Measurements from ENCODE around the gene GPR141. TPM values are rescaled to one million over a fixed set of nuclear protein-coding genes. Genes with fewer than 3 reads are reported as not detected.

GPR141 gene
- total RNA-seq, 1 experiment from 2014 or later = not detected

GRCh38 chr7:37735196-37735595, 51.6 kb downstream of the GPR141 start:
- no peaks in the 10 kb centered on the region for H3K27me3 ChIP-seq (replicated peaks; ENCODE audit: control insufficient read depth, insufficient read depth, low read length)
- peaks cover 21% of the 10 kb centered on the region for H3K27me3 Mint-ChIP-seq (ENCODE audit: insufficient read depth, unreplicated experiment)
- POLR2A ChIA-PET = no interaction called here
- H3K36me3 ChIP-seq (ENCODE audit: control insufficient read depth, insufficient read depth, low read length) = no peaks in the 10 kb centered on the region
- DNase-seq = no peak
- H3K36me3 Mint-ChIP-seq (ENCODE audit: insufficient read depth, unreplicated experiment) = no peaks in the 10 kb centered on the region
- no peaks in the 10 kb centered on the region for H3K9me3 Mint-ChIP-seq (ENCODE audit: unreplicated experiment)
- H3K4me1 Mint-ChIP-seq (ENCODE audit: low read depth, unreplicated experiment) = no peaks in the 10 kb centered on the region
- CTCF ChIA-PET = interaction anchor here (1.0 kb wide), 1 partner anchor 501 kb away, joined by 3 read pairs; no protein-coding TSS in a partner anchor
- H3K27ac Mint-ChIP-seq (ENCODE audit: unreplicated experiment) = no peak overlapping the region
- H3K4me1 ChIP-seq = no peaks in the 10 kb centered on the region
- no peak overlapping the region for H3K4me3 ChIP-seq (ENCODE audit: low read depth, low read length)
- intact Hi-C loops (cut with micrococcal nuclease; ENCODE audit: unreplicated experiment) = no loop called here
- no peaks in the 10 kb centered on the region for H3K9me3 ChIP-seq
- TF ChIP-seq, protein P1, sequence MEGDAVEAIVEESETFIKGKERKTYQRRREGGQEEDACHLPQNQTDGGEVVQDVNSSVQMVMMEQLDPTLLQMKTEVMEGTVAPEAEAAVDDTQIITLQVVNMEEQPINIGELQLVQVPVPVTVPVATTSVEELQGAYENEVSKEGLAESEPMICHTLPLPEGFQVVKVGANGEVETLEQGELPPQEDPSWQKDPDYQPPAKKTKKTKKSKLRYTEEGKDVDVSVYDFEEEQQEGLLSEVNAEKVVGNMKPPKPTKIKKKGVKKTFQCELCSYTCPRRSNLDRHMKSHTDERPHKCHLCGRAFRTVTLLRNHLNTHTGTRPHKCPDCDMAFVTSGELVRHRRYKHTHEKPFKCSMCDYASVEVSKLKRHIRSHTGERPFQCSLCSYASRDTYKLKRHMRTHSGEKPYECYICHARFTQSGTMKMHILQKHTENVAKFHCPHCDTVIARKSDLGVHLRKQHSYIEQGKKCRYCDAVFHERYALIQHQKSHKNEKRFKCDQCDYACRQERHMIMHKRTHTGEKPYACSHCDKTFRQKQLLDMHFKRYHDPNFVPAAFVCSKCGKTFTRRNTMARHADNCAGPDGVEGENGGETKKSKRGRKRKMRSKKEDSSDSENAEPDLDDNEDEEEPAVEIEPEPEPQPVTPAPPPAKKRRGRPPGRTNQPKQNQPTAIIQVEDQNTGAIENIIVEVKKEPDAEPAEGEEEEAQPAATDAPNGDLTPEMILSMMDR (IDR thresholded peaks at IDR 0.05; ENCODE audit: insufficient read depth in 1 of 2, low read depth in 1 of 2, low read length in 1 of 2, severe bottlenecking in 1 of 2, unreplicated experiment in 1 of 2) = no peak
- no peak overlapping the region for H3K4me3 Mint-ChIP-seq (ENCODE audit: unreplicated experiment)
- BruUV-seq (replicated peaks) = no TSS peak

DNA sequence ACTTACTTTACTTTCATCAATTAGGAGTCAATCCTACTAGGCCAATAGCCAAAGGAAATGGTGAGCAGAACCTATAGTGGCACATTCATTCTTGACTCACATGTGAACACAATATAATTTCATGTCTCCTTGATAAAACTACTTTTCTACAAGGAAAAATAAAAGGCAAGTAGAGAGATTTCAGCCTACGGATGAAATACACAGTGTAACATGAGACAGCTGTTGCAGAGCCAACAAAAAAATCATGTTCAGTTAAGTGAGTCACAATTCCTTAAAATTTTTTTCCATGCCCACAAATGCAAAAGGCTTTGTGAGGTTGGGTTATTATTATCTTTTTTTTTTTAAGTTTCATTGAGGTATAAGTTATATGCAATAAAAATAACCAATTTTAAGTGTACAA, 54.8 kb downstream of the GPR141 start:
- TF ChIP-seq, protein P1 (IDR thresholded peaks at IDR 0.05; ENCODE audit: insufficient read depth in 1 of 2, low read depth in 1 of 2, low read length in 1 of 2, severe bottlenecking in 1 of 2, unreplicated experiment in 1 of 2) = no peak
- no peaks in the 10 kb centered on the region for H3K36me3 ChIP-seq (ENCODE audit: control insufficient read depth, insufficient read depth, low read length)
- H3K27me3 ChIP-seq (replicated peaks; ENCODE audit: control insufficient read depth, insufficient read depth, low read length) = no peaks in the 10 kb centered on the region
- ChIA-PET POLR2A (no interaction called here), CTCF (no interaction called here)
- intact Hi-C loops (cut with micrococcal nuclease; ENCODE audit: unreplicated experiment) = no loop called here
- H3K36me3 Mint-ChIP-seq (ENCODE audit: insufficient read depth, unreplicated experiment) = no peaks in the 10 kb centered on the region
- no peak overlapping the region for H3K27ac Mint-ChIP-seq (ENCODE audit: unreplicated experiment)
- H3K4me1 ChIP-seq = no peaks in the 10 kb centered on the region
- H3K4me3 Mint-ChIP-seq (ENCODE audit: unreplicated experiment) = no peak overlapping the region
- BruUV-seq (replicated peaks) = no TSS peak
- no peaks in the 10 kb centered on the region for H3K9me3 Mint-ChIP-seq (ENCODE audit: unreplicated experiment)
- no peak overlapping the region for H3K4me3 ChIP-seq (ENCODE audit: low read depth, low read length)
- no peaks in the 10 kb centered on the region for H3K4me1 Mint-ChIP-seq (ENCODE audit: low read depth, unreplicated experiment)
- H3K9me3 ChIP-seq = no peaks in the 10 kb centered on the region
- DNase-seq = no peak
- H3K27me3 Mint-ChIP-seq (ENCODE audit: insufficient read depth, unreplicated experiment) = peaks cover 14% of the 10 kb centered on the region

- no peak overlapping the region for H3K27ac Mint-ChIP-seq (ENCODE audit: unreplicated experiment)
- ChIA-PET POLR2A (no interaction called here), CTCF (no interaction called here)
- no peaks in the 10 kb centered on the region for H3K9me3 ChIP-seq
- H3K36me3 Mint-ChIP-seq (ENCODE audit: insufficient read depth, unreplicated experiment) = no peaks in the 10 kb centered on the region
- no peaks in the 10 kb centered on the region for H3K4me1 ChIP-seq
- no peaks in the 10 kb centered on the region for H3K27me3 ChIP-seq (replicated peaks; ENCODE audit: control insufficient read depth, insufficient read depth, low read length)
- no peak for DNase-seq
- TF ChIP-seq, protein P1 (IDR thresholded peaks at IDR 0.05; ENCODE audit: insufficient read depth in 1 of 2, low read depth in 1 of 2, low read length in 1 of 2, severe bottlenecking in 1 of 2, unreplicated experiment in 1 of 2) = no peak
- H3K36me3 ChIP-seq (ENCODE audit: control insufficient read depth, insufficient read depth, low read length) = no peaks in the 10 kb centered on the region
- intact Hi-C loops (cut with micrococcal nuclease; ENCODE audit: unreplicated experiment) = no loop called here
- H3K4me3 ChIP-seq (ENCODE audit: low read depth, low read length) = no peak overlapping the region
- H3K27me3 Mint-ChIP-seq (ENCODE audit: insufficient read depth, unreplicated experiment) = peaks cover 7% of the 10 kb centered on the region
- H3K4me1 Mint-ChIP-seq (ENCODE audit: low read depth, unreplicated experiment) = no peaks in the 10 kb centered on the region
- H3K9me3 Mint-ChIP-seq (ENCODE audit: unreplicated experiment) = no peaks in the 10 kb centered on the region
- H3K4me3 Mint-ChIP-seq (ENCODE audit: unreplicated experiment) = no peak overlapping the region
- BruUV-seq (replicated peaks) = no TSS peak
Observed at GRCh38 chr7:37740398-37740797, 56.8 kb downstream of the GPR141 start.
